Prostate gland (tissue), 2 donors: ENCODE measurements around the gene EARS2.

ENCODE experiments used
- CTCF ChIP-seq, 4 experiments: fragments of 200-600 bp in 2 of 4; fragments of 450-650 bp in 2 of 4; sonication (generic) in 2 of 4; IDR thresholded peaks; 1 replicate in 3 of 4; 2 replicates in 1 of 4; pipeline ENCODE4 v1.5.1; 2016 to 2019; ENCODE audit warnings: antibody characterized with exemption in 4 of 4, mild to moderate bottlenecking in 2 of 4, moderate library complexity in 2 of 4
- POLR2A ChIP-seq: fragments of 450-650 bp; IDR thresholded peaks from one replicate; pipeline ENCODE4 v1.6.1; 2016; ENCODE audit warnings: antibody characterized with exemption, mild to moderate bottlenecking
- POLR2AphosphoS5 ChIP-seq: sonication (generic); formaldehyde crosslinking; IDR thresholded peaks from one replicate; pipeline ENCODE4 v1.6.1; 2017; ENCODE audit warnings: antibody characterized with exemption

DNA sequence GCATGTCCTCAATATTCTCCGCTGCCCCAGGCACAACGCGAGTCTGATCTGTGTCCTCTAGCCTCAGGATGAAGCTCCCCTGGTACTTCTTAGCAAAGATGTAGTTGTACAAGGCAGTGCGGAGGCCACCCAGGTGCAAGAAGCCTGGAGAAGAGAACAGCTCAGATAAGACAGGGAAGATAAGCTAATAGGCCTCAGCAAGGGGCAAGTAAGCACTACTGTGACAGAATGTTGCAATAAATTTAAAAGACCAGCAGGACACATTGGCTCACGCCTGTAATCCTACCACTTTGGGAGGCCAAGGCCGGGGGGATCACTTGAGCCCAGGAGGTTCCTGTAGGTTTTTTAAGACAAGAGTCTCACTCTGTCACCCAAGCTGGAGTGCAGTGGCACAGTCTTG, 5.0 kb downstream of the EARS2 start:
- TF ChIP-seq POLR2A (no peak), CTCF (IDR thresholded peaks at IDR 0.05) (no peak), POLR2AphosphoS5 (no peak)
